ENCODE measurements around the gene DNAJB13.

Gene DNAJB13

GRCh38 chr11:73962101-73962705, 11.4 kb downstream of the DNAJB13 start:
- Histone ChIP-seq H3K9ac (ENCODE audit: low read depth, low read length) (no peak overlapping the region), H3K9me3 (ENCODE audit: control insufficient read depth, insufficient read depth, low read length) (no peaks in the 10 kb centered on the region), H3K4me1 (ENCODE audit: insufficient read depth, low read length) (no peaks in the 10 kb centered on the region; the same call in 1 of the 2 replicates), H3K36me3 (ENCODE audit: insufficient read depth, low read length) (no peaks in the 10 kb centered on the region)

DNA sequence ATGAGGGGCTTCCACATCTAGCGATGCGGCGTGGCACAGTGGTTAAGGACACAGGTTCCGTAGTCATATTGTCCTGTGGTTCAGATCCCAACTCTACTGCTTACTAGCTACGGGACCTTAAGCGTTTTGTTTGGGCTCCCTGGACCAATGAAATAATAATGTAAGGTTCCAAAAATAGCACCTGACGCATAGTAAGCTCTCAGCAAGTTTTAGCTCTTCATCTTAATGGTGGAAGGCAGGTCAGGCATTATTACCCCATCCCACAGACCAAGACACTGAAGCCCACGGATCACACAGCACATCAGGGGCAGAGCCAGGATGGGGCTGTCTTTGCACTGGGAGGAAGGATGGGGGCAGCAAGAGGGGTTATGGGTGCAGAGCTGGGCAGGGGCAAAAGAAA, 13.0 kb downstream of the DNAJB13 start:
- Histone ChIP-seq H3K4me1 (ENCODE audit: insufficient read depth, low read length) (no peaks in the 10 kb centered on the region; the same call in 1 of the 2 replicates), H3K9ac (ENCODE audit: low read depth, low read length) (no peak overlapping the region), H3K9me3 (ENCODE audit: control insufficient read depth, insufficient read depth, low read length) (no peaks in the 10 kb centered on the region), H3K36me3 (ENCODE audit: insufficient read depth, low read length) (no peaks in the 10 kb centered on the region)

- Histone ChIP-seq H3K9ac (ENCODE audit: low read depth, low read length) (peak overlapping the region; percentile 11; the same call in 1 of the 2 replicates), H3K4me1 (ENCODE audit: insufficient read depth, low read length) (no peaks in the 10 kb centered on the region; the same call in 1 of the 2 replicates), H3K9me3 (ENCODE audit: control insufficient read depth, insufficient read depth, low read length) (no peaks in the 10 kb centered on the region), H3K36me3 (ENCODE audit: insufficient read depth, low read length) (no peaks in the 10 kb centered on the region)
Observed at GRCh38 chr11:73965076-73965763, 14.4 kb downstream of the DNAJB13 start.

DNA sequence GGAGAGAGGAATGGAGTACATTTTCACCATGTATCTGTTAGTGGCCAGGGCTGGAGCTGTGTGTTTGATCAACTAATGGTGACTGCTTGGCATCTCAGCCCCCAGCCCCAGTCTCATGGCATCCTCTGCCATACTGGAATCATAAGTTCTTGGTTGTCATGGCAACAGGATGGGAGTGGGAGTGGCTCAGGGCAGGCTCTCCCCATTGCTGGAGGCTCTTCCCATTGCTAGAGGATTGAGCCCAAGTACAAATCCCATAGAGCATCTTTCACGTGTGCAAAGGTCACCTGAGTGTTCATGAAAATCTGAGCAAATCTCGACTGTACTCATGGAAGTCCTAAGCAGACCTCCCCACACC, 14.9 kb downstream of the DNAJB13 start:
- H3K4me1 ChIP-seq (ENCODE audit: insufficient read depth, low read length) = no peaks in the 10 kb centered on the region; the same call in 1 of the 2 replicates
- H3K36me3 ChIP-seq (ENCODE audit: insufficient read depth, low read length) = no peaks in the 10 kb centered on the region
- no peaks in the 10 kb centered on the region for H3K9me3 ChIP-seq (ENCODE audit: control insufficient read depth, insufficient read depth, low read length)
- H3K9ac ChIP-seq (ENCODE audit: low read depth, low read length) = no peak overlapping the region

DNA sequence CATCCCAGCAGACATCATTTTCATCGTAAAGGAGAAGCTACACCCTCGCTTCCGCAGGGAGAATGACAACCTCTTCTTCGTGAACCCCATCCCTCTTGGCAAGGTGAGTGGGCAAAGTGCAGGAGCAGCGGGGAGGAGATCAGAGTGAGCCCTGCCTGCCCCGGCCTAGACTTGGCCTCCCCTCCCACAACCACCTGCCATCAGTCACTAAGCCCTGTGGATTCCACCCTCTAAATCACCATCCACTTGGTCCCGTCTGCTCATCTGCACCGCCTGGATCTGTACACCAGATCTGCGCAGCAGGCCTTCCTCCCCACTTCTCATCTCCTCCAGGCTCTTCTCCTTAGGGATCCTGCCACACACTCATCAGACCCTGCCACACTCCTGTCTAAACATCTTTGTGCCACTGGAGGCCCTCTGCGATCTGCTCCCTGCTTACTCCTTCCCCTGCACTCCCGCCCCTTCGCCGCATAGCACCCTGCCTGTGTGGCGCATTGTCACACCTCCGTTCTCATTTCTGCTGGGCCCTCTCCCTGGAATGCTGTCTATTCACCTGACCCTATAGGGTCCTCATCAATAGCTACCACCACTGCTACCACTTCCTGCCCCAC, 17.6 kb downstream of the DNAJB13 start:
- H3K9ac ChIP-seq (ENCODE audit: low read depth, low read length) = no peak overlapping the region
- no peaks in the 10 kb centered on the region for H3K9me3 ChIP-seq (ENCODE audit: control insufficient read depth, insufficient read depth, low read length)
- no peaks in the 10 kb centered on the region for H3K36me3 ChIP-seq (ENCODE audit: insufficient read depth, low read length)
- H3K4me1 ChIP-seq (ENCODE audit: insufficient read depth, low read length) = no peaks in the 10 kb centered on the region; the same call in 1 of the 2 replicates

DNA sequence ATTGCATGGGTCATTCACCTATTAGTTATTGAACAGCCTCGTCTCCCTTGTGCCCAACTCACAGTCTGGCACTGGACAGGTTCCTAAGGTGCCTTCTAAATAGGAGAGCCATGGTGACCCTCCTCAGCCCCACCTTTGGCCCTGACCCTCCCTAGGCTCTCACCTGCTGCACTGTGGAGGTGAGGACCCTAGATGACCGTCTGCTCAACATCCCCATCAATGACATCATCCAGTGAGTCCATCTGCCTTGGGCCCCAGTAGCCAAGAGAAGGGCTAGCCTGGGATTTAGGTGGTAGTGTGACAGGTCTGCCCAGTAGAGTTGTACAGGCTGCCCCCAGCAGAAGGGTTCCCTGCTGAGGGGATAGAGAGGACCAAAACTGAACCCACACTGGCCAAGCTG, 18.3 kb downstream of the DNAJB13 start:
- H3K4me1 ChIP-seq (ENCODE audit: insufficient read depth, low read length) = no peaks in the 10 kb centered on the region; the same call in 1 of the 2 replicates
- H3K9me3 ChIP-seq (ENCODE audit: control insufficient read depth, insufficient read depth, low read length) = no peaks in the 10 kb centered on the region
- H3K36me3 ChIP-seq (ENCODE audit: insufficient read depth, low read length) = no peaks in the 10 kb centered on the region
- H3K9ac ChIP-seq (ENCODE audit: low read depth, low read length) = no peak overlapping the region

DNA sequence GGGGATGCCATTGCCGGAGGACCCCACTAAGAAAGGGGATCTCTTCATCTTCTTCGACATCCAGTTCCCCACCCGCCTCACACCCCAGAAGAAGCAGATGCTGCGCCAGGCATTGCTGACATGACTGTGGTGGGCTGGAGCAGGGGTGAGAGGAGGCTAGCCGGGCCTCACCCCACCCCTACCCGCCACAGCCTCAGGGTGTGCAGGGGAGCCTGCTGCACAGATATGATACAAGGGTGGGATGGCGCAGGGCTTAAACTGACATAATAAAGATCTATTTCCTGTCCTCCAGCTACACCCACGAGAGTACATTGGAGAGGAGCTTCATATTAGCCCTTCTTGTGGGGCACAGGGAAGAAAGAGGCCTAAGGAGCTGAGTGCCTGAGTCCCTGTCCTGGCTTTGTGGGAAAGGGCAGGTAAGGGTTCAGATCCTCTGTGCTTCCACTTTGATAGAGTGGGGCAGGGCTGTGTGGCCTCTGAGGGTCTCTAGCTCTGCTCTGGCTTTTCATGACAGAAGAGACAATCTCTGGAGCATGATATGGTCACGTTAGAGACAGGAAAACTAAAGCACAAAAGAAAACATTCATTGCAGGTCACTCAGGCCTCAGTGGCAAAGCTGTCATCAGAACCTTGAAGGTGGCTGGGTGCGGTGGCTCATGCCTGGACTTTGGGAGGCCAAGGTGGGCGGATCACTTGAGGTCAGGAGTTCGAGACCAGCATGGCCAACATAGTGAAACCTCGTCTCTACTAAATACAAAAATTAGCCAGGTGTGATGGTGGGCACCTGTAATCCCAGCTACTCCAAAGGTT, 19.4 kb downstream of the DNAJB13 start:
- no peak overlapping the region for H3K9ac ChIP-seq (ENCODE audit: low read depth, low read length)
- H3K9me3 ChIP-seq (ENCODE audit: control insufficient read depth, insufficient read depth, low read length) = no peaks in the 10 kb centered on the region
- H3K4me1 ChIP-seq (ENCODE audit: insufficient read depth, low read length) = no peaks in the 10 kb centered on the region
- no peaks in the 10 kb centered on the region for H3K36me3 ChIP-seq (ENCODE audit: insufficient read depth, low read length)

DNA sequence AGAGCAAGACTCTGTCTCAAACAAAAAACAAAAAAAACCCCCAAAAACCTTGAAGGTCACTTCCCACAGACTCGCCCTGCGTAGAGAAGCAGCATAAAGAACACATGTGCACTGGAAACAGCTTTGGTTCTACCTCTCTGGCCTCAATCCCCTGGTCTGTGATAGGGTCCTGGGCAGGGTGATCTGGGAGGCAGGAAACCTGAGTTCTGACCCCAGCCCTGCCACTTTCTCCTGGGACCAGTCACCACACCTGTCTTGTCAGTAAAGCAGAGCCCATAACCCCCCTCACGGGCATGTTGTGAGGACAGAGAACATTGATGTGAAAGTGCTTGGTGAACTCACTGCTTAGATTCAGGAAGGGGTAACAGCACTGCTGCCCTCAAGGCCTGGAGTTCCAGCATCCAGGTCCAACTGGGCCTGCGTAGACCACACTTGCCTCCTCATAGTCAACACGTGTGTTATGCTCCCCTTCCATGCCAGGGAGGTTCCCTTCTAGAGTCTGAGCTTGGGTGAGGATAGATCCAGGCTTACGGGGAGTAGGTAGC, 20.4 kb downstream of the DNAJB13 start:
- peaks cover 3% of the 10 kb centered on the region; the same call in 1 of the 2 replicates for H3K36me3 ChIP-seq (ENCODE audit: insufficient read depth, low read length)
- H3K9me3 ChIP-seq (ENCODE audit: control insufficient read depth, insufficient read depth, low read length) = no peaks in the 10 kb centered on the region
- no peak overlapping the region for H3K9ac ChIP-seq (ENCODE audit: low read depth, low read length)
- H3K4me1 ChIP-seq (ENCODE audit: insufficient read depth, low read length) = no peaks in the 10 kb centered on the region

- H3K4me1 ChIP-seq (ENCODE audit: insufficient read depth, low read length) = no peaks in the 10 kb centered on the region
- no peaks in the 10 kb centered on the region for H3K9me3 ChIP-seq (ENCODE audit: control insufficient read depth, insufficient read depth, low read length)
- H3K9ac ChIP-seq (ENCODE audit: low read depth, low read length) = no peak overlapping the region
- peaks cover 10% of the 10 kb centered on the region for H3K36me3 ChIP-seq (ENCODE audit: insufficient read depth, low read length)
Observed at GRCh38 chr11:73972187-73972586, 21.4 kb downstream of the DNAJB13 start.

DNA sequence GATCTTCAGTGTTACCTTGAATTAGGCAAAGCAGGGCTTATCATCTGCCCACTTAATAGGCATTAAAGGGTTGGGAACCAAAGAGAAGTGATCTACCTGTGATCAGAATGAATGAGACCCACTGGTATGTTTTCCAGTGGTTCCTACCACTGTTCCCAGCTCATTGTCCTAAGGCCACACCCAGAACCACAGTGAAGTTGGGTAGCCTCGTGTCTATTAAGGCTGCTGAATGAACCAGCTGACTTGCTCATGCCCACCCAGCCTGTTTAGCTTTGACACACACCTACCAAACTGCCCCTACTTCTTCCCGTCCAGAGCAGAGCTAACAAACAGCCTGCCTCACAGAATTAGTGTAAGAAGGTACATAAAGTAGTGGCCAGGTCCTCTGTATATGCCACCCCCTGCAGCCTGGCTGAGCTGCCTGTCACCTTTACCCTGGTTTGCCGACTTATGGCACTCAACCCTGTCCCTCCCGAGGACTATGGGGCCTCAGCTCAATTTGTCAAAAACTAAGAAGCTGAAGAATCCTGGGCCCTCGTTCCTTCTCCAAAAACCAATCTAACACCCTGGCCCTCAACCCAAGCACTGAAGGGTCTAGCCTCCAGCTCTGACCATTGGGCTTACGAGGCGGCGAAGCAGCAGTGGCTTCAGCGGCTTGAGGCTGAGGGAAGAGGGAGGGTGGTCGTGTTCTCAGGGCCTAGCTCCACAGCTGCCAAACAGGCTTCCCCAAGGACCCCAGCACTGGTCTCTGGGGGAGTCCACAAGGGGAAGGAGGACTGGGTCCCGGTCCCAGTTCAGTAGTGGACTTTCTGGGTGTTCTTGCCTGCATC, 22.0 kb downstream of the DNAJB13 start:
- Histone ChIP-seq H3K9ac (ENCODE audit: low read depth, low read length) (no peak overlapping the region), H3K4me1 (ENCODE audit: insufficient read depth, low read length) (no peaks in the 10 kb centered on the region), H3K36me3 (ENCODE audit: insufficient read depth, low read length) (peaks cover 11% of the 10 kb centered on the region), H3K9me3 (ENCODE audit: control insufficient read depth, insufficient read depth, low read length) (no peaks in the 10 kb centered on the region)

DNA sequence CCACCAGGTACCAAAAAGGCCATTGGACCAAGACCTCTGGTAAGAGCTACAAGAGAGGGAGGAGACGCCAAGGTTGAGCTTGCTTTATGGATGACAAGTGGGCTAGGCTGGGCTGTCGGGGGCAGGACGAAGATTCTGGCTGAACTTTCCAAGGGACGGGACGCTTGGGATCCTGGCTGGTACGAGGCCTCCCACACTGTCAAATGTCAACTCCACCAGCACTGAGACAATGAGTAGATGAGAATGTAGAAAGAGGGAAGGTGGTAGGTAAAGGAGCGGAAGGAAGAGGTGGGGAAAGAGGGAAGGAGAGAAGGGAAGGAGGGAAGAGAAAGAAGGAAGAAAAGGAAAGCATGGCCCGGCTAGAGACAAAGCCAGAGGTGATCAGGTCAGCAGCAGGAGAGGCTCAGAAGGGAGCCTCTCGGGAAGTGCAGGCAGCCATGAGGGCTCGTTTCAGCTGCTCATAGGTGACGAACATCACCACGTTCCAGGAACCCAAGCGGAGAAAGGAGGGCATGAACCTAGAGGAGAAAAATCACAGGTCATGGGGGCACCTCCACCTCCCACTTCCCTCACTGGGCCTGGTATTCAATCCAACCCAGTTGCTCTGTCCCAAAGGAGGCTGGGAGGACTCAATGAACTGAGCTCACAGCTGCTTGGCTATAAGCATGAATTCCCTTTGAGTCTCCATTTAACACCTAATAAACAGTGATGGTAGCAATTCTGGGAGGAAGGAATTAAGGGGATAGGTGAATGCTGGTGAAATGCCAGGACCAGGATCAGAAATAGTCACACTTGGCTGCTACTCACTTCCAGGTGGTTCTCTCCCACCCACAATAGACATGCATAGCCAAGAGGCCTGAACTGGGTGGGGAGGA, 24.0 kb downstream of the DNAJB13 start:
- Histone ChIP-seq H3K4me1 (ENCODE audit: insufficient read depth, low read length) (peaks cover 3% of the 10 kb centered on the region; the same call in 1 of the 2 replicates), H3K36me3 (ENCODE audit: insufficient read depth, low read length) (peaks cover 15% of the 10 kb centered on the region), H3K9ac (ENCODE audit: low read depth, low read length) (no peak overlapping the region), H3K9me3 (ENCODE audit: control insufficient read depth, insufficient read depth, low read length) (no peaks in the 10 kb centered on the region)

DNA sequence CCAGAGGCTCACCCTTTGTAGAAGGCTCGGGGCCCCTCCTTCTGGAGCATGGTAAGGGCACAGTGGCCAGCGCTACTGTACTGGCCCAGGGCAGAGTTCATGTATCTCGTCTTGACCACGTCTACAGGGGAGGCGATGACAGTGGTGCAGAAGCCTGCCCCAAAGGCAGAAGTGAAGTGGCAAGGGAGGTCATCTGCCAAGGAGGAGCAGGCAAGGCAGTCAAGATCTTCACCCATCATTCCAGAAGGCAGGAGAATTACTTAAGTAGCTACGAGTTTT, 24.6 kb downstream of the DNAJB13 start:
- peaks cover 8% of the 10 kb centered on the region; the same call in 1 of the 2 replicates for H3K4me1 ChIP-seq (ENCODE audit: insufficient read depth, low read length)
- H3K9me3 ChIP-seq (ENCODE audit: control insufficient read depth, insufficient read depth, low read length) = no peaks in the 10 kb centered on the region
- no peak overlapping the region for H3K9ac ChIP-seq (ENCODE audit: low read depth, low read length)
- H3K36me3 ChIP-seq (ENCODE audit: insufficient read depth, low read length) = peaks cover 15% of the 10 kb centered on the region

Measured in ES-I3 (cell line).